NB4 (cell line): Measurements from ENCODE around the gene DMXL2.

Source experiments
- CTCF ChIP-seq: IDR thresholded peaks from one replicate; pipeline ENCODE4 v1.5.1; 2012; ENCODE audit warnings: low read depth, low read length
- MAX ChIP-seq: IDR thresholded peaks from 2 replicates; pipeline ENCODE4 v1.6.1; 2011; ENCODE audit warnings: low read depth, low read length
- MYC ChIP-seq: IDR thresholded peaks from 2 replicates; pipeline ENCODE4 v1.6.1; 2011; ENCODE audit warnings: low read depth, low read length
- POLR2A ChIP-seq: IDR thresholded peaks from 2 replicates; pipeline ENCODE4 v1.6.1; 2011; ENCODE audit warnings: mild to moderate bottlenecking; ENCODE audit not compliant: insufficient read length; ENCODE audit errors: extremely low read depth

GRCh38 chr15:51503003-51503402, 119.6 kb downstream of the DMXL2 start:
- TF ChIP-seq CTCF (no peak), POLR2A (no peak), MAX (no peak), MYC (no peak)
